ENCODE results near the gene ABO. TPM values are rescaled to one million over a fixed set of nuclear protein-coding genes. Genes with fewer than 3 reads are reported as not detected.
"Not testable (repeated sequence)": the region's sequence is repeated elsewhere in the genome, so short reads cannot be mapped to it uniquely, and the experiment has no call there.

ABO gene
- total and polyA plus RNA-seq, 4 donors = 0.08 to 0.75 (median 0.10) TPM; not detected in 1

GRCh38 chr9:133237035-133237731, 37.8 kb downstream of the ABO start:
- H3K27ac ChIP-seq (ENCODE audit: low read depth in 1 of 2, low read length in 2 of 2) = peak overlapping the region in 1 of 2 donors; percentile 35

GRCh38 chr9:133236291-133237034, 38.5 kb downstream of the ABO start:
- H3K9me3 ChIP-seq (ENCODE audit: control insufficient read depth in 4 of 4, low read length in 3 of 4); H3K4me3 ChIP-seq (ENCODE audit: low read depth in 1 of 3, low read length in 3 of 3); H3K27me3 ChIP-seq (ENCODE audit: control insufficient read depth in 4 of 4, insufficient read depth in 4 of 4, low read length in 3 of 4); H3K9ac ChIP-seq (ENCODE audit: low read depth in 1 of 2, low read length in 2 of 2); DNase-seq (ENCODE audit: low spot score); H3K36me3 ChIP-seq (ENCODE audit: control insufficient read depth in 4 of 4, insufficient read depth in 3 of 4, low read depth in 1 of 4, low read length in 3 of 4): not testable (repeated sequence)
- H3K27ac ChIP-seq (ENCODE audit: low read depth in 1 of 2, low read length in 2 of 2) = peak overlapping the region in 1 of 2 donors; percentile 35
- 84% methylated on average over 19 of the region's 19 CpGs for WGBS
- peaks cover 0 to 12% (median 7%) of the 10 kb centered on the region in 4 donors for H3K4me1 ChIP-seq (ENCODE audit: control insufficient read depth in 4 of 4, insufficient read depth in 4 of 4, low read length in 3 of 4)

More at GRCh38 chr9:133237035-133237731, 37.8 kb downstream of the ABO start:
- Histone ChIP-seq H3K27me3 (ENCODE audit: control insufficient read depth in 4 of 4, insufficient read depth in 4 of 4, low read length in 3 of 4) (peaks cover 0 to 3% (median 0%) of the 10 kb centered on the region in 4 donors), H3K4me1 (ENCODE audit: control insufficient read depth in 4 of 4, insufficient read depth in 4 of 4, low read length in 3 of 4) (peaks cover 0 to 12% (median 7%) of the 10 kb centered on the region in 4 donors), H3K9me3 (ENCODE audit: control insufficient read depth in 4 of 4, low read length in 3 of 4) (no peaks in the 10 kb centered on the region), H3K9ac (ENCODE audit: low read depth in 1 of 2, low read length in 2 of 2) (no peak overlapping the region), H3K36me3 (ENCODE audit: control insufficient read depth in 4 of 4, insufficient read depth in 3 of 4, low read depth in 1 of 4, low read length in 3 of 4) (no peaks in the 10 kb centered on the region), H3K4me3 (ENCODE audit: low read depth in 1 of 3, low read length in 3 of 3) (no peak overlapping the region)
- DNase-seq (ENCODE audit: low spot score) = no peak
- 81% methylated on average over 17 of the region's 17 CpGs for WGBS
- TF ChIP-seq HNF4G (IDR thresholded peaks at IDR 0.05) (no peak), ATF3 (IDR thresholded peaks at IDR 0.05) (no peak), MAX (IDR thresholded peaks at IDR 0.05) (no peak), EGR1 (IDR thresholded peaks at IDR 0.05; ENCODE audit: low read depth in 2 of 2) (no peak), NR2F2 (IDR thresholded peaks at IDR 0.05) (no peak), TAF1 (conservative IDR thresholded peaks at IDR 0.05) (no peak), CTCF (IDR thresholded peaks at IDR 0.05; ENCODE audit: low read depth, low read length, missing input control) (no peak)

GRCh38 chr9:133235549-133236222, 39.3 kb downstream of the ABO start:
- Histone ChIP-seq H3K4me3 (ENCODE audit: low read depth in 1 of 3, low read length in 3 of 3) (no peak overlapping the region), H3K27me3 (ENCODE audit: control insufficient read depth in 4 of 4, insufficient read depth in 4 of 4, low read length in 3 of 4) (no peaks in the 10 kb centered on the region), H3K36me3 (ENCODE audit: control insufficient read depth in 4 of 4, insufficient read depth in 3 of 4, low read depth in 1 of 4, low read length in 3 of 4) (no peaks in the 10 kb centered on the region), H3K27ac (ENCODE audit: low read depth in 1 of 2, low read length in 2 of 2) (no peak overlapping the region), H3K9ac (ENCODE audit: low read depth in 1 of 2, low read length in 2 of 2) (no peak overlapping the region), H3K4me1 (ENCODE audit: control insufficient read depth in 4 of 4, insufficient read depth in 4 of 4, low read length in 3 of 4) (peaks cover 0 to 12% (median 7%) of the 10 kb centered on the region in 4 donors), H3K9me3 (ENCODE audit: control insufficient read depth in 4 of 4, low read length in 3 of 4) (no peaks in the 10 kb centered on the region)
- TF ChIP-seq FOXA1 (IDR thresholded peaks at IDR 0.05) (no peak), YY1 (IDR thresholded peaks at IDR 0.05) (no peak), CTCF (IDR thresholded peaks at IDR 0.05; ENCODE audit: low read depth, low read length, missing input control) (no peak), JUND (IDR thresholded peaks at IDR 0.05) (no peak), RXRA (IDR thresholded peaks at IDR 0.05) (no peak), EGR1 (IDR thresholded peaks at IDR 0.05; ENCODE audit: low read depth in 2 of 2) (no peak), TAF1 (conservative IDR thresholded peaks at IDR 0.05) (no peak), HNF4G (IDR thresholded peaks at IDR 0.05) (no peak), GABPA (IDR thresholded peaks at IDR 0.05 in 1 of 2, conservative IDR thresholded peaks at IDR 0.05 in 1 of 2) (no peak), HNF4A (conservative IDR thresholded peaks at IDR 0.05) (no peak), MAX (IDR thresholded peaks at IDR 0.05) (no peak)
- no peak for DNase-seq (ENCODE audit: low spot score)
- WGBS = 90% methylated on average over 11 of the region's 11 CpGs
